Stomach (tissue), 9 donors: ENCODE data around the gene CRTAP. TPM values are rescaled to one million over a fixed set of nuclear protein-coding genes. Genes with fewer than 3 reads are reported as not detected.

Experiments
- DNase-seq, 2 donors: peaks; one replicate each; pipeline versions ENCODE4 v3.0.0 to v3.0.0-alpha.2; 2013 to 2019
- H3K27ac ChIP-seq, 5 donors: fragments of 200-600 bp in 4 of 5; sonication (generic) in 4 of 5; one replicate each; pipeline ENCODE4 v1.5.1; 2013 to 2019; ENCODE audit warnings: mild to moderate bottlenecking in 1 of 5, moderate library complexity in 1 of 5
- H3K27me3 ChIP-seq, 3 donors: fragments of 200-600 bp; sonication (generic); one replicate each; pipeline ENCODE4 v1.5.1; 2017 to 2019; ENCODE audit warnings: mixed run types in 1 of 3
- H3K36me3 ChIP-seq, 4 donors: fragments of 200-600 bp; sonication (generic); 1 replicate in 3 of 4; 2 replicates in 1 of 4; pipeline ENCODE4 v1.5.1; 2016 to 2019
- H3K4me1 ChIP-seq, 4 donors: fragments of 200-600 bp; sonication (generic); one replicate each; pipeline ENCODE4 v1.5.1; 2016 to 2019
- H3K4me3 ChIP-seq, 4 donors: fragments of 200-600 bp; sonication (generic) in 3 of 4; one replicate each; pipeline ENCODE4 v1.5.1; 2016 to 2019; ENCODE audit warnings: mild to moderate bottlenecking in 1 of 4
- H3K9me3 ChIP-seq, 4 donors: fragments of 200-600 bp; sonication (generic); one replicate each; pipeline ENCODE4 v1.5.1; 2016 to 2019
- CTCF ChIP-seq, 7 experiments: fragments of 450-650 bp in 4 of 7; fragments of 200-600 bp in 3 of 7; sonication (generic) in 3 of 7; IDR thresholded peaks; one replicate each; pipeline ENCODE4 v1.5.1; 2016 to 2019; ENCODE audit warnings: antibody characterized with exemption in 7 of 7, control low read depth in 2 of 7, mild to moderate bottlenecking in 1 of 7
- EP300 ChIP-seq: sonication (generic); formaldehyde crosslinking; IDR thresholded peaks from one replicate; pipeline ENCODE4 v1.6.1; 2017; ENCODE audit warnings: antibody characterized with exemption
- POLR2A ChIP-seq, 4 donors: fragments of 450-650 bp; IDR thresholded peaks; one replicate each; pipeline ENCODE4 v1.6.1; 2016; ENCODE audit warnings: antibody characterized with exemption in 4 of 4, control low read depth in 2 of 4, mild to moderate bottlenecking in 1 of 4, moderate library complexity in 1 of 4
- POLR2AphosphoS5 ChIP-seq, 3 donors: sonication (generic); formaldehyde crosslinking; IDR thresholded peaks; one replicate each; pipeline ENCODE4 v1.6.1; 2016; ENCODE audit warnings: antibody characterized with exemption in 3 of 3
- WGBS, 5 donors: extraction: QIAGEN DNeasy Blood & Tissue Kit in 3 of 5; methylation state at CpG; one replicate each; pipeline versions ENCODE4 v1.1.5 to v1.1.7; 2013 to 2018; 5-methylcytosine and 5-hydroxymethylcytosine counted together
- intact Hi-C: fragments of 100-400 bp; cut with DNase I; formaldehyde crosslinking; loops from one replicate; pipeline ENCODE4 v1.15.1; 2023; ENCODE audit warnings: low total_unique reads
- polyA plus RNA-seq, 3 donors: library from polyadenylated mRNA; stranded (reverse); fragments of 200-250 nt; gene quantifications; one replicate each; pipeline ENCODE4 v1.2.3, GENCODE V29; 2013
- total RNA-seq, 5 donors: library from RNA; depleted of rRNA; stranded (reverse); fragments of >200 nt; gene quantifications; one replicate each; pipeline versions ENCODE4 v1.1.0 to v1.2.3, GENCODE V29; 2014 to 2016
- donor health status: healthy with polysubstance abuse.
- donor health status: Bipolar disorder and iron deficiency.
- donor health status: healthy.

CRTAP gene
- total and polyA plus RNA-seq, 8 donors, result 65.2 to 284 (median 96.5) TPM

DNA sequence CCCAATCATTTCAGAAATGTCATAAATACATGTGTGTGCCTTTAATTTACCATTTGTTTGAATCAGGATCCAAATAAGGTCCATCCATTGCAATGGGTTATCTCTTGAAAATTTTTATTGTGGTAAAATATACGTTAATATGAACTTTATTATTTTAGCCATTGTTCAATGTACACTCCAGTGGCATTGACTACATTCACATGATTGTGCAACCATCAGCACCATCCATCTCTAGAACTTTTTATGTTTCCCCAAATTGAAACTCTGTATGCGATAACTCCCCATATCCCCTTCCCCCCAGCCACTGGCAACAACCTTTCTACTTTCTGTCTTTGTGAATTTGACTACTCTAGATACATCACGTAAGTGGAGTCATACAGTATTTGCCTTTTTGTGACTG is 12.0 kb downstream of the CRTAP start:
- Histone ChIP-seq H3K4me3 (no peak overlapping the region), H3K4me1 (peaks cover 0 to 11% (median 7%) of the 10 kb centered on the region in 4 donors), H3K9me3 (no peaks in the 10 kb centered on the region), H3K27ac (no peak overlapping the region), H3K27me3 (no peaks in the 10 kb centered on the region), H3K36me3 (peaks cover 0 to 84% (median 75%) of the 10 kb centered on the region in 4 donors)
- intact Hi-C loops, result no loop called here
- WGBS, 5 donors, result 86 to 92% (median 90%) methylated on average over 3 of the region's 3 CpGs
- no peak for DNase-seq
- TF ChIP-seq POLR2A (IDR thresholded peaks at IDR 0.05) (no peak), POLR2AphosphoS5 (IDR thresholded peaks at IDR 0.05) (no peak), CTCF (IDR thresholded peaks at IDR 0.05) (no peak), EP300 (no peak)

DNA sequence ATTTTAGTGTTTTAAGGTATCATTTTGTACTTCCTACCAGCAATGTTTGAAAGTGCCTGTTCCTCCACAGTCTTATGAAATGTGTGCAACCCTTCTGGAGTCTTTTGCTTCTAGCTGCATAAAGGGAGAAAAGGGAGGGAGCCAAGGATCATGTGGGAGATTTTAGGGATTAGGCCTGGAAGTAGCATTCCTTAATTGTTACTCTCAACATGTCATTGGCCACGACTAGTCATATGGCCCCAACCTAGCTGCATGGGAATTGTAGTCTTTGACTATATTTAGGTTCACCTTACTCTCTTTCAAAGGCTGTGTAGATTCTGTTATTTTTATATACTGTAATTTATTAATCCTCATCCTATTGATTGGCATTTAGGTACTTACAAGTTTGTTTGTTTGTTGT is 14.9 kb downstream of the CRTAP start:
- H3K27ac ChIP-seq, result no peak overlapping the region
- peaks cover 16 to 84% (median 75%) of the 10 kb centered on the region in 4 donors for H3K36me3 ChIP-seq
- no peak for TF ChIP-seq CTCF (IDR thresholded peaks at IDR 0.05)
- TF ChIP-seq EP300, result no peak
- TF ChIP-seq POLR2A (IDR thresholded peaks at IDR 0.05), result no peak
- TF ChIP-seq POLR2AphosphoS5 (IDR thresholded peaks at IDR 0.05), result no peak
- H3K9me3 ChIP-seq, result no peaks in the 10 kb centered on the region
- no peak overlapping the region for H3K4me3 ChIP-seq
- intact Hi-C loops, result no loop called here
- 28 to 66% (median 57%) methylated on average over 1 of the region's 1 CpG for WGBS, 5 donors
- no peaks in the 10 kb centered on the region for H3K27me3 ChIP-seq
- DNase-seq, result no peak
- peaks cover 3 to 25% (median 19%) of the 10 kb centered on the region in 4 donors for H3K4me1 ChIP-seq

DNA sequence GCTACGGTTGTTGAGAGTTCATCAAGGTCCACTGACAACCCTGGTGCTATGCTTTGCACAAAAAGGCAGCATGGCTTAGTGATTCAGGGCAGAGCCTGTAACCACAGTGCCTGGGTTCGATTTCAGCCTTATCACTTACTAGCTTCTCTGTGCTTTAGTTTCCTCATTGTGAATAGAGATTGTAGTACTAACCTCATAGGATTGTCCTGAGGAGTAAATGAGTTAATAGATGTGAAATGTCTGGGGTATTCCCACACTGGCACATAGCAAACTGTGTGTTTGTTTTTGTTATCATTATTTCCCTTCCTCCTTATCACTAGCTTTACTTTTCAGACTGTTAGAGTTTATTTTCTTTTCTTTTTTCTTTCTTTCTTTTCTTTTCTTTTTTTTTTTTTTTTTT is 16.3 kb downstream of the CRTAP start:
- no peak overlapping the region for H3K4me3 ChIP-seq
- H3K9me3 ChIP-seq, result no peaks in the 10 kb centered on the region
- peaks cover 27 to 85% (median 76%) of the 10 kb centered on the region in 4 donors for H3K36me3 ChIP-seq
- WGBS, 5 donors, result 30 to 63% (median 42%) methylated on average over 2 of the region's 2 CpGs
- no peaks in the 10 kb centered on the region for H3K27me3 ChIP-seq
- intact Hi-C loops, result loop anchor here (10.0 kb wide), 1 partner anchor 245 kb away; no protein-coding TSS in a partner anchor
- H3K27ac ChIP-seq, result no peak overlapping the region
- no peak for TF ChIP-seq EP300
- TF ChIP-seq CTCF (IDR thresholded peaks at IDR 0.05), result no peak
- TF ChIP-seq POLR2A (IDR thresholded peaks at IDR 0.05), result no peak
- TF ChIP-seq POLR2AphosphoS5 (IDR thresholded peaks at IDR 0.05), result no peak
- DNase-seq, result no peak
- peaks cover 3 to 20% (median 18%) of the 10 kb centered on the region in 4 donors for H3K4me1 ChIP-seq

GRCh38 chr3:33131331-33132018 is 17.7 kb downstream of the CRTAP start:
- no peak overlapping the region for H3K27ac ChIP-seq
- H3K4me3 ChIP-seq, result no peak overlapping the region
- H3K36me3 ChIP-seq, result peaks cover 36 to 86% (median 76%) of the 10 kb centered on the region in 4 donors
- no peaks in the 10 kb centered on the region for H3K27me3 ChIP-seq
- TF ChIP-seq EP300 (no peak), POLR2A (IDR thresholded peaks at IDR 0.05) (no peak), POLR2AphosphoS5 (IDR thresholded peaks at IDR 0.05) (peak in 1 of 3 donors; percentile 6), CTCF (IDR thresholded peaks at IDR 0.05) (peak in 5 of 7 experiments; percentile 57 to 70 (median 66))
- intact Hi-C loops, result loop anchor here (10.0 kb wide), 1 partner anchor 243 kb away; no protein-coding TSS in a partner anchor
- peaks cover 3 to 20% (median 18%) of the 10 kb centered on the region in 4 donors for H3K4me1 ChIP-seq
- 13 to 27% (median 19%) methylated on average over 6 of the region's 6 CpGs for WGBS, 5 donors
- DNase-seq, result peak; percentile 51 to 85
- no peaks in the 10 kb centered on the region for H3K9me3 ChIP-seq
